ENCODE results near the gene NOS3. TPM values are rescaled to one million over a fixed set of nuclear protein-coding genes. Genes with fewer than 3 reads are reported as not detected.
"Not testable (repeated sequence)": the region's sequence is repeated elsewhere in the genome, so short reads cannot be mapped to it uniquely, and the experiment has no call there.

The NOS3 gene
- total RNA-seq, 1 experiment from 2014 or later = 0.71 TPM

DNA sequence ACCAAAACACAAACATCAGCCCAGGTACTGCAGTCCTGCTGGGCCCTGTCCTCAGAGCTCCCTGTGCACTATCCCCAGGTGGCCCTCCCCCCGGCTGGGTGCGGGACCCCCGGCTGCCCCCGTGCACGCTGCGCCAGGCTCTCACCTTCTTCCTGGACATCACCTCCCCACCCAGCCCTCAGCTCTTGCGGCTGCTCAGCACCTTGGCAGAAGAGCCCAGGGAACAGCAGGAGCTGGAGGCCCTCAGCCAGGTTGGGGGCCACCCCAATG, 19.2 kb downstream of the NOS3 start:
- no peaks in the 10 kb centered on the region for H3K36me3 Mint-ChIP-seq (ENCODE audit: insufficient read depth, unreplicated experiment)
- BruUV-seq (replicated peaks) = no TSS peak
- intact Hi-C loops (cut with micrococcal nuclease; ENCODE audit: unreplicated experiment) = no loop called here

DNA sequence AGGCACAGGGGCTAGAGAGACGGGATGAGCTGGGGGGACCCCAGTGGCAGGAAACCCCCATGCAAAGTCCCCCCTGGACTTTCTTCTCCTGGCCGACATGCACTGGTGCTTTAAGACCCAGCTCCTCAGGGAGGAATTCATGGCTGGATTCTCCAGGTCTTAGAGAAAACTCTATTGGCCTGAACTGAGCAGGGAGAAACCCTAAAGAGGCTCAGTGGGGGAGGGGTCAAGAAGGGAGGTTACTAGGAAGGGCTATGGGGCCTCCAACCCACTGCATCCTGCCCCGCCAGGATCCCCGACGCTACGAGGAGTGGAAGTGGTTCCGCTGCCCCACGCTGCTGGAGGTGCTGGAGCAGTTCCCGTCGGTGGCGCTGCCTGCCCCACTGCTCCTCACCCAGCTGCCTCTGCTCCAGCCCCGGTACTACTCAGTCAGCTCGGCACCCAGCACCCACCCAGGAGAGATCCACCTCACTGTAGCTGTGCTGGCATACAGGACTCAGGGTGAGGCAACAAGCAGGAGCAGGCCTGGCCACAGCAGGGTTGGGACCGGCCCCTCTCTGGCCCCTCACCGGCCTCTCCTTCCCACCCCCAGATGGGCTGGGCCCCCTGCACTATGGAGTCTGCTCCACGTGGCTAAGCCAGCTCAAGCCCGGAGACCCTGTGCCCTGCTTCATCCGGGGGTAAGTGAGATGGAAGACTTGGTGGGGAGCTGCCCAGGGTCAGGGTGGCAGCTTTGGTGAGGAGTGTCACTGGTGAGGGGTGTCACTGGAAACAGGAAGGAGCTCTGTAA, 19.7 kb downstream of the NOS3 start:
- peaks cover 13% of the 10 kb centered on the region for H3K27me3 Mint-ChIP-seq (ENCODE audit: unreplicated experiment)
- TF ChIP-seq, protein P1, sequence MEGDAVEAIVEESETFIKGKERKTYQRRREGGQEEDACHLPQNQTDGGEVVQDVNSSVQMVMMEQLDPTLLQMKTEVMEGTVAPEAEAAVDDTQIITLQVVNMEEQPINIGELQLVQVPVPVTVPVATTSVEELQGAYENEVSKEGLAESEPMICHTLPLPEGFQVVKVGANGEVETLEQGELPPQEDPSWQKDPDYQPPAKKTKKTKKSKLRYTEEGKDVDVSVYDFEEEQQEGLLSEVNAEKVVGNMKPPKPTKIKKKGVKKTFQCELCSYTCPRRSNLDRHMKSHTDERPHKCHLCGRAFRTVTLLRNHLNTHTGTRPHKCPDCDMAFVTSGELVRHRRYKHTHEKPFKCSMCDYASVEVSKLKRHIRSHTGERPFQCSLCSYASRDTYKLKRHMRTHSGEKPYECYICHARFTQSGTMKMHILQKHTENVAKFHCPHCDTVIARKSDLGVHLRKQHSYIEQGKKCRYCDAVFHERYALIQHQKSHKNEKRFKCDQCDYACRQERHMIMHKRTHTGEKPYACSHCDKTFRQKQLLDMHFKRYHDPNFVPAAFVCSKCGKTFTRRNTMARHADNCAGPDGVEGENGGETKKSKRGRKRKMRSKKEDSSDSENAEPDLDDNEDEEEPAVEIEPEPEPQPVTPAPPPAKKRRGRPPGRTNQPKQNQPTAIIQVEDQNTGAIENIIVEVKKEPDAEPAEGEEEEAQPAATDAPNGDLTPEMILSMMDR (IDR thresholded peaks at IDR 0.05; ENCODE audit: unreplicated experiment) = no peak
- intact Hi-C loops (cut with micrococcal nuclease; ENCODE audit: unreplicated experiment) = no loop called here
- peaks cover 10% of the 10 kb centered on the region for H3K4me1 Mint-ChIP-seq (ENCODE audit: low read depth, unreplicated experiment)
- no peak overlapping the region for H3K4me3 Mint-ChIP-seq (ENCODE audit: low read depth, unreplicated experiment)
- H3K36me3 Mint-ChIP-seq (ENCODE audit: insufficient read depth, unreplicated experiment) = no peaks in the 10 kb centered on the region
- no peaks in the 10 kb centered on the region for H3K9me3 Mint-ChIP-seq (ENCODE audit: low read depth, unreplicated experiment)
- CTCF ChIA-PET = interaction anchor here (0.5 to 0.8 kb wide), 2 partner anchors 17 to 42 kb away, joined by 3 read pairs; no protein-coding TSS in a partner anchor
- no peak for DNase-seq
- BruUV-seq (replicated peaks) = no TSS peak
- H3K27ac Mint-ChIP-seq (ENCODE audit: unreplicated experiment) = no peak overlapping the region

More for the DNA sequence above, 19.2 kb downstream of the NOS3 start:
- H3K27ac Mint-ChIP-seq (ENCODE audit: unreplicated experiment) = no peak overlapping the region
- DNase-seq = no peak
- TF ChIP-seq, protein P1 (IDR thresholded peaks at IDR 0.05; ENCODE audit: unreplicated experiment) = no peak
- no peak overlapping the region for H3K4me3 Mint-ChIP-seq (ENCODE audit: low read depth, unreplicated experiment)
- peaks cover 13% of the 10 kb centered on the region for H3K27me3 Mint-ChIP-seq (ENCODE audit: unreplicated experiment)
- H3K4me1 Mint-ChIP-seq (ENCODE audit: low read depth, unreplicated experiment) = peaks cover 10% of the 10 kb centered on the region
- CTCF ChIA-PET = interaction anchor here (0.6 to 0.7 kb wide), 2 partner anchors 36 to 1880 kb away, joined by 3 to 5 read pairs; no protein-coding TSS in a partner anchor
- no peaks in the 10 kb centered on the region for H3K9me3 Mint-ChIP-seq (ENCODE audit: low read depth, unreplicated experiment)

DNA sequence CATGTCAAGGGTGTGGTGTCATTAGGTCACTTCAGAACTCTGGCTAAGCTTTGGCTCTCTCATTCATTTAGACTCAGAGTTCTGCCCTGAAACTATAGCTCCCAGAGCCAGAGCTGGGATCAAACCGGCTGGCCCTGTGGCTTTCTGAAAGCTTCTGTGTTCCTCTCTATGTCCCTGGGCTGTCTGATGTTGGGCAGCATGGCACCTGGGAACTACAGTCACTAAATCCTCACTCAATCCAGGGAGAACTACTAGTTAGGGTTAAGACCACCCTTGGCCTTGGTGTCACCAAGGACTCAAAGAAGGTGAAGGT, 20.2 kb downstream of the NOS3 start:
- H3K36me3 Mint-ChIP-seq (ENCODE audit: insufficient read depth, unreplicated experiment) = no peaks in the 10 kb centered on the region
- no peak overlapping the region for H3K27ac Mint-ChIP-seq (ENCODE audit: unreplicated experiment)
- no peaks in the 10 kb centered on the region for H3K9me3 Mint-ChIP-seq (ENCODE audit: low read depth, unreplicated experiment)
- H3K4me3 Mint-ChIP-seq (ENCODE audit: low read depth, unreplicated experiment) = no peak overlapping the region
- DNase-seq = no peak
- no TSS peak for BruUV-seq (replicated peaks)
- peaks cover 10% of the 10 kb centered on the region for H3K4me1 Mint-ChIP-seq (ENCODE audit: low read depth, unreplicated experiment)
- CTCF ChIA-PET = interaction anchor here (0.5 to 0.8 kb wide), 2 partner anchors 17 to 42 kb away, joined by 3 read pairs; no protein-coding TSS in a partner anchor
- peaks cover 18% of the 10 kb centered on the region for H3K27me3 Mint-ChIP-seq (ENCODE audit: unreplicated experiment)
- intact Hi-C loops (cut with micrococcal nuclease; ENCODE audit: unreplicated experiment) = no loop called here
- TF ChIP-seq, protein P1 (IDR thresholded peaks at IDR 0.05; ENCODE audit: unreplicated experiment) = no peak

DNA sequence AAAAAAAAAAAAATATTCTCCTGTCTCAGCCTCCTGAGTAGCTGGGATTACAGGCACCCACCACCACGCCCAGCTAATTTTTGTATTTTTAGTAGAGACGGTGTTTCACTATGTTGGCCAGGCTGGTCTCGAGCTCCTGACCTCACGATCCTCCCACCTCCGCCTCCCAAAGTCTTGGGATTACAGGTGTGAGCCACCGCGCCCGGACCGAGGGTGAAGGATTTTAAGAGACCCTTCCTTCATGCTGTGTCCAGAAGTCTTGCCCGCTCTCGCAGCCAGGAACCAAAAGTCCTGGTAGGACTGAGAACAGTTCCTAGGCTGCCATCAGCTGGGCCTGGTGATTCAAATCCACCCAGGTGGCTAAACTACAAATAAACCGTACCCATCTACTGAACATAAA, 20.8 kb downstream of the NOS3 start:
- H3K9me3 Mint-ChIP-seq (ENCODE audit: low read depth, unreplicated experiment); H3K36me3 Mint-ChIP-seq (ENCODE audit: insufficient read depth, unreplicated experiment); H3K27ac Mint-ChIP-seq (ENCODE audit: unreplicated experiment); intact Hi-C loops (cut with micrococcal nuclease; ENCODE audit: unreplicated experiment); DNase-seq; BruUV-seq (replicated peaks); H3K4me3 Mint-ChIP-seq (ENCODE audit: low read depth, unreplicated experiment): not testable (repeated sequence)
- H3K27me3 Mint-ChIP-seq (ENCODE audit: unreplicated experiment) = peaks cover 23% of the 10 kb centered on the region
- H3K4me1 Mint-ChIP-seq (ENCODE audit: low read depth, unreplicated experiment) = peaks cover 10% of the 10 kb centered on the region
- CTCF ChIA-PET = interaction anchor here (0.5 to 0.8 kb wide), 2 partner anchors 13 to 18 kb away, joined by 3 to 4 read pairs; partner anchors contain the start of gene ATG9B

All from Calu3 (cell line).